ENCODE data around the gene ZFYVE9. TPM values are rescaled to one million over a fixed set of nuclear protein-coding genes. Genes with fewer than 3 reads are reported as not detected.

The ZFYVE9 gene
- total and polyA plus RNA-seq, 9 of the 15 experiments (the other 6 are each of a cell fraction or from before 2014, with no cell fraction given) = 0.52 to 14.4 (median 8.9) TPM

DNA sequence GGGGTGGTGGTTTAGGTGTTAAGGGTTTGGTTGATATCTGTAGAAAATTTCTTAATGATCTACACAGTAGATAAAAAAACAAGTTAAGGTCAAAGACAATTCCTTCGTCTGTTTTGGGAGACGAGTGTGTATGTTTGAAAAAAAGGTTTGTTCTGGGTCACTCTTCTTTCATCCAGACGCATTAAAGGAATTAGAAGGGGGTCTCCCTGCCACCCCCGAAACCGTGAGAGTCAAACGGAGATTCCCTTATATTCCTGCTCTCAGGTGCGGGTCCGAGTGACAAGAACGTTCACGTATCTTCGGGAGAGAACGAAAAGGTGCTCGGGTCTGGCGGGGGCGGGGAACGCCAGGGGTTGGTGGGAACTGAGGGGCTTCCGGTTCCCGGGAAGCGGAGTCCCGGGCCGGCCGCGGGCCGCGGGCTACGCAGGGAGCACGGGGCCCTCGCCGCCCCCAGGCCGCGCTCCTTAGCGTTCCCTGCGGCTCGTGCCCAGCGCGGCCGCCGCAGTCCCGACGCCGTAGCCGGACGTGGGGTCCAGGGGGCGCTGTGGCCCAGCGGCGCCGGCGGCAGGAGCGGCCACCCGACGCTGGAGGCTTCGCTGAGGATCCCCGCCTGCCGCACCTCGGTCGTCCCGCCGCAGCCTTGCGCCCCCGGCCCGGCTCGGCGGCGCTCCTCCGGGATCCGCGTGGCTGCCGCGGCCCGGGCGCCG is at the start of gene ZFYVE9 (continued):
- TF ChIP-seq, protein P1, sequence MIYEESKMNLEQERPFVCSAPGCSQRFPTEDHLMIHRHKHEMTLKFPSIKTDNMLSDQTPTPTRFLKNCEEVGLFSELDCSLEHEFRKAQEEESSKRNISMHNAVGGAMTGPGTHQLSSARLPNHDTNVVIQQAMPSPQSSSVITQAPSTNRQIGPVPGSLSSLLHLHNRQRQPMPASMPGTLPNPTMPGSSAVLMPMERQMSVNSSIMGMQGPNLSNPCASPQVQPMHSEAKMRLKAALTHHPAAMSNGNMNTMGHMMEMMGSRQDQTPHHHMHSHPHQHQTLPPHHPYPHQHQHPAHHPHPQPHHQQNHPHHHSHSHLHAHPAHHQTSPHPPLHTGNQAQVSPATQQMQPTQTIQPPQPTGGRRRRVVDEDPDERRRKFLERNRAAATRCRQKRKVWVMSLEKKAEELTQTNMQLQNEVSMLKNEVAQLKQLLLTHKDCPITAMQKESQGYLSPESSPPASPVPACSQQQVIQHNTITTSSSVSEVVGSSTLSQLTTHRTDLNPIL (CRISPR knock-in tag; IDR thresholded peaks at IDR 0.05) = no peak
- no peak for TF ChIP-seq NFATC3 (IDR thresholded peaks at IDR 0.05)
- peak; percentile 73 for TF ChIP-seq ZNF24 (IDR thresholded peaks at IDR 0.05)
- TF ChIP-seq, protein P2, sequence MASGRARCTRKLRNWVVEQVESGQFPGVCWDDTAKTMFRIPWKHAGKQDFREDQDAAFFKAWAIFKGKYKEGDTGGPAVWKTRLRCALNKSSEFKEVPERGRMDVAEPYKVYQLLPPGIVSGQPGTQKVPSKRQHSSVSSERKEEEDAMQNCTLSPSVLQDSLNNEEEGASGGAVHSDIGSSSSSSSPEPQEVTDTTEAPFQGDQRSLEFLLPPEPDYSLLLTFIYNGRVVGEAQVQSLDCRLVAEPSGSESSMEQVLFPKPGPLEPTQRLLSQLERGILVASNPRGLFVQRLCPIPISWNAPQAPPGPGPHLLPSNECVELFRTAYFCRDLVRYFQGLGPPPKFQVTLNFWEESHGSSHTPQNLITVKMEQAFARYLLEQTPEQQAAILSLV (tag; IDR thresholded peaks at IDR 0.05) = no peak
- TF ChIP-seq PPARD (CRISPR knock-in tag; IDR thresholded peaks at IDR 0.05) = no peak
- TF ChIP-seq KAT2B (IDR thresholded peaks at IDR 0.05; ENCODE audit: low read depth, low read length) = no peak
- no peak for TF ChIP-seq FIP1L1 (IDR thresholded peaks at IDR 0.05; ENCODE audit: low read depth, low read length, poor library complexity, severe bottlenecking)
- TF ChIP-seq, protein P3, sequence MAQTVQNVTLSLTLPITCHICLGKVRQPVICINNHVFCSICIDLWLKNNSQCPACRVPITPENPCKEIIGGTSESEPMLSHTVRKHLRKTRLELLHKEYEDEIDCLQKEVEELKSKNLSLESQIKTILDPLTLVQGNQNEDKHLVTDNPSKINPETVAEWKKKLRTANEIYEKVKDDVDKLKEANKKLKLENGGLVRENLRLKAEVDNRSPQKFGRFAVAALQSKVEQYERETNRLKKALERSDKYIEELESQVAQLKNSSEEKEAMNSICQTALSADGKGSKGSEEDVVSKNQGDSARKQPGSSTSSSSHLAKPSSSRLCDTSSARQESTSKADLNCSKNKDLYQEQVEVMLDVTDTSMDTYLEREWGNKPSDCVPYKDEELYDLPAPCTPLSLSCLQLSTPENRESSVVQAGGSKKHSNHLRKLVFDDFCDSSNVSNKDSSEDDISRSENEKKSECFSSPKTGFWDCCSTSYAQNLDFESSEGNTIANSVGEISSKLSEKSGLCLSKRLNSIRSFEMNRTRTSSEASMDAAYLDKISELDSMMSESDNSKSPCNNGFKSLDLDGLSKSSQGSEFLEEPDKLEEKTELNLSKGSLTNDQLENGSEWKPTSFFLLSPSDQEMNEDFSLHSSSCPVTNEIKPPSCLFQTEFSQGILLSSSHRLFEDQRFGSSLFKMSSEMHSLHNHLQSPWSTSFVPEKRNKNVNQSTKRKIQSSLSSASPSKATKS (CRISPR knock-in tag; IDR thresholded peaks at IDR 0.05) = no peak
- TF ChIP-seq ESRRA (IDR thresholded peaks at IDR 0.05; ENCODE audit: borderline replicate concordance, low read depth) = no peak
- TF ChIP-seq FOSL1 (tag; conservative IDR thresholded peaks at IDR 0.05) = no peak
- TF ChIP-seq PML (IDR thresholded peaks at IDR 0.05; ENCODE audit: low read length) = no peak
- TF ChIP-seq PCBP2 (IDR thresholded peaks at IDR 0.05; ENCODE audit: low read depth, low read length, poor library complexity, severe bottlenecking) = no peak
- no peak for TF ChIP-seq ZNF699 (CRISPR knock-in tag; IDR thresholded peaks at IDR 0.05; ENCODE audit: insufficient replicate concordance)
- TF ChIP-seq, protein P4, sequence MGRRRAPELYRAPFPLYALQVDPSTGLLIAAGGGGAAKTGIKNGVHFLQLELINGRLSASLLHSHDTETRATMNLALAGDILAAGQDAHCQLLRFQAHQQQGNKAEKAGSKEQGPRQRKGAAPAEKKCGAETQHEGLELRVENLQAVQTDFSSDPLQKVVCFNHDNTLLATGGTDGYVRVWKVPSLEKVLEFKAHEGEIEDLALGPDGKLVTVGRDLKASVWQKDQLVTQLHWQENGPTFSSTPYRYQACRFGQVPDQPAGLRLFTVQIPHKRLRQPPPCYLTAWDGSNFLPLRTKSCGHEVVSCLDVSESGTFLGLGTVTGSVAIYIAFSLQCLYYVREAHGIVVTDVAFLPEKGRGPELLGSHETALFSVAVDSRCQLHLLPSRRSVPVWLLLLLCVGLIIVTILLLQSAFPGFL (CRISPR knock-in tag; IDR thresholded peaks at IDR 0.05) = no peak
- no peak for TF ChIP-seq IFI16 (CRISPR knock-in tag; IDR thresholded peaks at IDR 0.05)
- TF ChIP-seq ZFPM2 (CRISPR knock-in tag; IDR thresholded peaks at IDR 0.05) = no peak
- TF ChIP-seq ZSCAN32 (CRISPR knock-in tag; IDR thresholded peaks at IDR 0.05) = no peak
- no peak for TF ChIP-seq HLTF (IDR thresholded peaks at IDR 0.05)
- TF ChIP-seq SRSF7 (optimal IDR thresholded peaks at IDR 0.05; ENCODE audit: low read depth, low read length) = no peak
- no peak for TF ChIP-seq FOXP1 (CRISPR knock-in tag; IDR thresholded peaks at IDR 0.05)
- no peak for TF ChIP-seq ZNF133 (CRISPR knock-in tag; IDR thresholded peaks at IDR 0.05)
- TF ChIP-seq NCOR1 (IDR thresholded peaks at IDR 0.05) = no peak
- no peak for TF ChIP-seq ZNF695 (CRISPR knock-in tag; IDR thresholded peaks at IDR 0.05)
- TF ChIP-seq TEAD1 (CRISPR knock-in tag; IDR thresholded peaks at IDR 0.05) = no peak; a peak in 1 of 4 replicates
- TF ChIP-seq KLF13 (tag; IDR thresholded peaks at IDR 0.05; ENCODE audit: borderline replicate concordance, low read depth) = no peak
- TF ChIP-seq FOXJ3 (CRISPR knock-in tag; IDR thresholded peaks at IDR 0.05) = no peak

All from K562 (cell line).